Measurements from ENCODE around the gene POMGNT2.

Gene POMGNT2

DNA sequence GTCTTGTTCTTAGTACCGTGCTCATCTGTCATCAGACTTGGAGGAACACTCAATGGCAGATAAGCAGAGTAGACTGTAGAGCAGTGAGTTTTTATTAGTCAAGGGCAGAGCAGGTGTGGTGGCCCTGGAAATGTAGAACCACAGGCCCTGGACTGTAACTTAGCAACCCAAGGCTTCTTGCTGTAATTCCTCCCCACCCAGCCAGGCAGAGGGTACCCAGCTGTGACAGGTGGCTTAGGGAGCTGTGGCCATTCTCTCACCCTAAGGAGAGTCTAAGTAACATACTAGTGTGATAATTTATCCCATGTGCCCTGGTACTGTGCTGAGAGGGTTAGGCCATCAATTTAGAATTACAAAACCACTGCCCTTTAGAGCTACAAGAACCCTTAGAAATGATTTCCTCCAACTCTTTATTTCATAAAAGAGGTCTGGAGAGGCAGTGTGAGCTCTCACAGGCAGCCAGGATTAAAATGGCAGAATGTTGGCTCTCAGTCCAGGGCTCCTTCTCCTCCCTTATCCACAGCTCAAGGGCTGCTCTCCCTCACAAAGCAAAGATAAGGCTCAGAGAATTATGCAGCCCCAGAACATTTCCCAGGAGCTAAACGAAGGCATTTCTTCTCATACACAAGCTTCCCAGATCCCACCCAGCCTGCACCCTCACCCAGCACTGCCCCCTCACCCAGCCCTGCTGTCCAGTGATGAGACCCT, 3.0 kb downstream of the POMGNT2 start:
- DNase-seq: no peak

DNA sequence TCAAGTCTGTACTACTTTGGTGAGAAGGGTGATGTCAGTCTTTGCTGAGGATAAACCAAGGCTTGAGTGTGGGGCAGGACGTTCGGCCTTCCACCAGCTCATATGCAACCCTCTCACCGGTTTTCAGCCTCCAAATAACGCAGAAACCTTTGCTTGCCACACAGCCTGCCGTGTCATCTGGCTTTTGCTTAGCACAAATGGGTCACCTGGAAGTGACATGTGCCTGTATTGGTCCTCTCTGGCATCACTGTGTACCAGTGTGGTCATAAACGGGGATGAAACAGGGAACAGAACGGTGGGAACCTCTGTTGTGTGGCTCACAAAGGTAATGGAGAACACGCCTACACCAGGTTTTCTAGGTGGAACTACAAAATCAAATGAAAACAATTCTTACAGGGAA, 7.1 kb downstream of the POMGNT2 start:
- peak in 1 of 2 experiments; percentile 37 for DNase-seq

DNA sequence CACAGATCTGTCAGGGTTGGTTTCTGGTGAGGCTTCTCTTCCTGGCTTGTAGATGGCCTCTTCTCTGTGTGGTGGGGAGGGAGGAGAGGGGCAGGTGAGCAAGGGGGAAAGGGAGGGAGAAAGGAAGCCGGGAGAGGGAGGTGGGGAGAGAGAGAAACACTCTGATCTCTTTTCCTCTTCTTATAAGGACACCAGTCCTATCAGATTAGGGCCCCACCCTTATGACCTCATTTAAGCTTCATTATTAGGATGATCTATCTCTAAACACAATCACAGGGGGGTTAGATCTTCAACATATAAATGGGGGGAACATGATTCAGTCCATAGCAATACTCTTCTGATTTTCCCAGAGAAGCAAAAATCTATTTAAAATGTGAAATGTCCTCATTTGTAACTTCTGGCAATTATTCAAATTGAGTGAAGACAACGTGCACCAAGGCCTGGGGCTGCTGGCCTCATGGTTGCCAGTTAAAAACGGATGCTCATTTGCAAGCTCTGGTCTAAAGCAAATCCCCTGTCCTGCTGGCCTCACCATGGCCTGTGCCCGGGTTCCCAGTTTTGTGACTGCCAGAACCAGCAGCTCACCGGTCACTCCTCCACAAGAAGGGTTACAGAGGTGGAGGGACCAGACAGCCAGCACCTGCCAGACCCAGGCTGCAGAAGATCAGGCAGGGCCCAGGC, 8.3 kb downstream of the POMGNT2 start:
- DNase-seq: no peak

DNA sequence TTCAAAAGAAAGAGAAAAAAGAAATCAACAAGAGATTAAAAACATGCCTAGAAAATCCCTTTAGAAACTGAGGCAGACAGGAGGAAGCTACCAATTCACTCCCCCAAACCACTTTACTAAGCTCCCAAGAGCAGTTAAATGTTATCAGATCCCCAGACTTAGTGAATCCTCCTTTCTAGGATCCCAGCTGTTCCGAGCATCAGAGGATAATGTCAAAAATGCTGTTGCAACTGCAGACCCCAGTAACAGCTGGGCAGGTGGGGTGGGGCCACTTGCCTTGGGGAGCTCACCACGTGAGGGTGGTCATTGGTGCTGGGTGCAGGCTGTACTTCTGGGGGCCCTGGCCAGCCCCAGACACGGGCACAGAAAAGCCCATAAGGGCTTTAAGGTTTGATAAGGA, 9.1 kb downstream of the POMGNT2 start:
- DNase-seq: no peak

DNA sequence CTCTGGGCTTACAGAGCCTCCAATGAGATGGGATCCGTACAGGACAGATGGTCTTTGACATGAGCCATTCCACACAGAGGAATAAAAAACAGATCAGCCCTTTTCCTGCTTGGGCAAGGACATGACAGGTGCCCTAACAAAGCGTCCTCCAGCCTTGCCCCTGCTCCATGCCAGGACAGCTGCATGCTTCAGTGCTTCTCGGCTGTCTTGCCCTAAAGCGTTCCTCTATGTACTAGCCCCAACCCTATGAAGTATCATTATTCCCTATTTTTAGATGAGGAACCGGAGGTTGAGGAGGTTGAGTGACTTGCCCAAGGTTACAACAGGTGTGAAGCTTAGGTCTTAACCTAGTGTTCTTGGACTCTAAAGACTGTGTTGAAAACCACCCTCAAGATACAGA, 10.5 kb downstream of the POMGNT2 start:
- no peak for DNase-seq

DNA sequence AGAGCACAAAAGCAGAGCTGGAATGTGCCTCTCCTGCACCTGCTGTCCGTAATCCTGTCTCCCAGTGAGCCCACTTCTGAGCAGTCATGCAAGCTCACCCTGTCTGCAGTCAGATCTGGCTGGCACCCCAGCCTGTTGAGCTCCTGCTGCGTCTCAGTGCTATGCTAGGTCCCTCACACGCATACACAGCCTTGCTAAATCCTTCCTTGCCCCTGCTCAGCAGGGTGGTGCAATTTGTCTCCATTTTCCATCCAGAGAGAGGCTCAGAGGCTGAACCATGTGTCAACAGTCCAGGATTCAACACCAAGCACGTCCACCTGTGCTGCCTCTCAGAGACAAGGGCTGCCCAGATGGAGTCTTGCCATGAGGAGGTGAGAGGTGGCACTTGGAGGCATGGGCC, 11.0 kb downstream of the POMGNT2 start:
- DNase-seq: no peak

DNA sequence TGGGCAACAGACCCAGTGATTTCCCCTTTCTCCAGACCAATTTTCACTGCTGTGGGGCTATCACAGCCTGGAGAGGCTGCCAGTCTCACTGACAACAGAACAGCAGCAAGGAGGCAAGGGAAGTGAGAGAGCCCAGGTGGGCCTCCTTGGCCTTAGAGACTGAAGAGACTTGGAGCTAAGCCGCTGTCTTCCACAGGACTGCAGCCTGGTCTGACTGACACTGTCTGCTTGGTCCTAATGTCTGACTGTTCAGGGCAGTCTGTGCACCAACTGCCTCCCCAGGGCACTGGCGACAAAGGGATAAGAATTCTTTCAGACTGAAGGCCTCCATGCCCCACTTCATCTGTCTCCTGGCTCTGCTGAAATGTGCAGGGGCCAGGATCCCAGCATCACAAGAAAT, 11.5 kb downstream of the POMGNT2 start:
- DNase-seq: no peak

DNA sequence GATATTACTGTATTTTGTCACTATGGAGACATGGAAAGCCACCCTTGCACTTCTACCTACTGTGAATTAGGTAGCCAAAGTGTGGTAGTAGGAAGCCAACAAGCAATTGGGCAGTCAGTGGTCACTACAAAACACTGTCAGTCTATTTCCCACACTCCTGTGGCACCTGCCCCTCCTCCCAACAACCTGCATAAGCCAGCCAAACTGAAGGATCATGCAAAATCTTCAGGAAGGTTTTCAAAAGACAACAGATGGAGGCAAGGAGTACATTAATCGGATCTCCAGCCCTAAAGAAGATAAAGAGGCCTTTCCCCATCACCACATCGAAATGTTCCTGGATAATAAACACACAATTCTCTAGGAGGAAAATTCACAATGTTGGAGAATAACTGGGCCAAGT, 11.9 kb downstream of the POMGNT2 start:
- no peak for DNase-seq

DNA sequence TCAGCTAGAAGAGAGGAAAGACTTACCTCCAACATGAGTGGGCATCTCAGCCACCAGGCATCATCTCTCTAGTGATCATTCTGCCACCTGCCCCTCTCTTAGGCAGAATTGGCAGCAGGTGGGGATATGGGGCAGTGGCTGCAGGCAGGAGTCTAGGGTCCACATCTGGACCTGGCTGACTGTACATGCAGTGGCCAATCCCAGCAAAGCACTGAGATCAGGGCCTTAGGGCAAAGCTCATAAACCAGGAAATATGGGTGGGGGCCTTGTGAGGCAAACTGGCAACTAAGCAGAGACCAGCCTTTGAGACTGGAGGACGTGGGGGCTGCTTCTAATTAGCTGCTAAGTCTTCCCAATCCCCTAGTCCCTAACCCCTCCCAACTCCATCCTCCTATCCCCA, 12.9 kb downstream of the POMGNT2 start:
- no peak for DNase-seq

DNA sequence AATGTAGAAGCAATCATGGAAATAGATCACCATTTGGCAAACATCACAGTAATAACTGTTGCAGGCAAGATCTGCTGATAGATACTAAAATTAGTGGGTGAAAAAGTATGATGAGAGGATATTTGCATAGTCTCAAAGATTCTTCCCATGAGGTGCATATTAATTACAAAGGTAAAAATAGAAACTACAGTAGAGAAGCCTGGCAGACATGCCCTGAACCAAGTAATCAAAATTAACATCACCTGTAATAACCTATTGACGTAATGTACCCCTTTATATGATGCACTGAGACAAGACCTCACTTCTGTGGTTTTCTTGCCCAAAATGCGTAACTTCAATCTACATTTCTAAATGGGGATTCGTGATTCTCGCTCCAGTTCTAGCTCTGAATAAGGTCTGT, 14.4 kb downstream of the POMGNT2 start:
- DNase-seq: no peak

DNA sequence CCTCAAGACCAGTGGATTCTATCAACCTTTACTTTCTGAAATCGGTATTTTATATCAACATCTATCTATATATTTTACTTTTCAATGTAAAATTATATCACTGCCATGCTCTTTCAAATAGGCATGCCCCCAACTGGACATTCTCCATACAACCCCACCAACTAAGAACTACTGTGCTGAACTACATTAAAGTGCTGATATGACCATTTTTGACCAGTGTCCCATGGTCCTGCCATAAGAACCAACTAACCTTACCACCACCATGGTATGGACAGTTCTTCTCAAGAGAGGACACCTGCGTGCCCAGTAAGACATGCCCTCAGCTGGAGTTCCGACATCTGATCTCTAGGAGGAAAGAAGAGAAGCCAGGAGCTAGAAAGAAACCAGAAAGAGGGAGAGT, 15.6 kb downstream of the POMGNT2 start:
- DNase-seq: no peak

DNA sequence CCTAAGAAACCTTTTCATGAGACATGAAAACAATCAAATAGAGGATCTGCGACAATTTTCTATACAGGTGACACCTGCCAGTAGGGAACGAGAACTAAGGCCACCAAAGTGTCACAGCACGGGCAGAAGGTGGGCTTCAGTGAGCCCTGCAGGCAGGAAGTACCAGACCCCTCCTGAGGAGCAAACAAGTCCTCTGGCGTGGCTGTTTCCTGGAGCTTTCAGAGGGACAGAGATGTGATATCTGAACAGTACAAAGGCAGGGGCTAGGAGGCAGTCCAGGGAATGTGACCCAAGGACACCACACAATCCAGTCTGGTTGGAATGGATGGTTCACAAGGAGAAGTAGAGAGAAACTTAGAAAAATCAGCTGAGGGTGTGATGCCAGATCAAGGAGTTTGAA, 16.8 kb downstream of the POMGNT2 start:
- no peak for DNase-seq

DNA sequence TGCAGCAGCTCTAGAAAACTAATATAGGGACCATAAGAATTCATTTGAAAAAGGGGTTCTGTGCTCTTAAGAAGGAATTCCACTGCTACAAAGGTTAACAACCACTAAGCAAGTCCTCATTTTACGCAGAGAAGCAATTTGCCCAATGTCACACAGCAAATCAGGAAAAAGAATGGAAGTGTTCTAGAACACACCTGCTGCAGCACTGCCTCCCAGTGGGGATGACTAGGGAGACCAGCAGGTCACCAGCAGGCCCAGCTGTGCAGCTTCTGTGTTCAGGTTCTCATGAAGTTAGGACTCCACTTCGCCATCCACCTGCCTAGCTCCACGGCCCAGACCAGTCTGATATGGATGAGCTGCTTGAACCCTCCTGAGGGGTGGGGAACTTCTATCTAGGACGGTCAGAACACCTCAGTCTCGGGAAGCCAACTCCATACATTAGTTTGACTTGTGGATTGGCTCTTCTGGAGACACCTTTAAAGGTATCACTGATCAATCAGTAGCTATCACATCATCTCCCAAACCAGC, 18.6 kb downstream of the POMGNT2 start:
- no peak for DNase-seq

DNA sequence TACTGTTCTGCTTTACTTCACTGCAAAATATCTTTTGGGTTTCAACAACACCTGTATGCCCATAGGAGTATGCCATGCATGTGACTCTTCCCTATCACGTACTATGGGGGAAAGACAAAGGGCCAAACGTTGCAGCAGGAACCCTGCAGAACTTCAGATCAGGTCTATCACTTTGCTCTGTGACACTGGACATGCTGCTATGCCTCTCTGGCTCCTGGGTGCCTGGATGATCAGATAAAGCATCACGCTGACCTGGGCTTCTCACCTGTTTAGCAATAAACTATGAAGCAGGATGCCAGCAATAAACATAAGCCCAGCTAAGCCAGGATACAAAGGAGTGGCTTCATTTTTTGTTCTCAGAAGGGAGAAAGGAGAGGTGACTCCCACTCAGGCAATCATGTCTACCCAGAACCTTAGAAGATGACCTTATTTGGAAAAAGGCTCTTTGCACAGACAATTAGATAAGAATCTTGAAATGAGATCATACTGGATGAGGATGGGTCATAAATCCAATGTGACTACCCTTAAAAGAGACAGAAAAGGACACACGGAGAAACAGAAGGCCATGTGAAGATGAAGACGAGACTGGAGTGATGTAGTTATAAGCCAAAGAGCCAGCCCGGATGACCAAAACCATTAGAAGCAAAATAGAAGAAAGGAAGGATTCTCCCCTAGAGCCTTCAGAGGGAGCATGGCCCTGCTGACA, 19.3 kb downstream of the POMGNT2 start:
- no peak for DNase-seq

DNA sequence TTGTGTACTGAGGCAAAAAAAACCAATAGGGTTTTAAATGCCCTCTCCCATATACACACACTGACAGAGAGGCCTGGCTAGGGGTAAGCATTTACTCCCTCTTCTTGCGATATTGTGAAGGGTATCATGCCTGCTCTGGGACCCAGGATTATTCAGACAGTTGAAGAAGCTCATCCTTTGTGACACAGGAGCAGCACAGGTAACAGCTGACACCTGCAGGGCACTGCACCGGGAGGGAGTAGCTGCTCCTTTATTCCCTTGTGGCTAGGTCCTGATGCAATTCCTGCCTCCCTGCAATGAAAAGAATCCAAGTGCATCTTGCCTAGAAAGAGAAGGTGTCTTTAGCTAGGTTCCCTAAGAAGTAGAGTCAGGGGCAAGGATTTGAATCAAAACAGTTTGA, 23.4 kb downstream of the POMGNT2 start:
- no peak for DNase-seq

DNA sequence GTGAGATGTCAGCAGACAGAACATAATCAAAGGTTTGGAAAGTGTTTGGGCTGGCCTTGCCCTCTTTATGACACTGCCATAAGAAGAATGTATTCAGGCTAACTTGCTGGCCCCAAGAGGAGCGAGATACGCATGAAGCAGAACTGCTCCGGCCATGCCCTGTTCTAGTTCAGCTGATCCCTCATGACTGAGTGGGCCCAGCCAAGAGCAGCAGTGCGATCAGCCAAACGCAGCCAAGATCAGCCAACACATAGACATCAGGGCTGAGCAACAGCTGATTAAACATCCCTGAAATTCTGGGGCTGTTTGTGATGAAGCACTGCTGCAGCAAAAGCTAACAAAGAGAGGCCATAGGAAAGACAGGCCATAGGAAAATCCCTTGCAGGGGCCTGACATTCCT, 24.1 kb downstream of the POMGNT2 start:
- no peak for DNase-seq

DNA sequence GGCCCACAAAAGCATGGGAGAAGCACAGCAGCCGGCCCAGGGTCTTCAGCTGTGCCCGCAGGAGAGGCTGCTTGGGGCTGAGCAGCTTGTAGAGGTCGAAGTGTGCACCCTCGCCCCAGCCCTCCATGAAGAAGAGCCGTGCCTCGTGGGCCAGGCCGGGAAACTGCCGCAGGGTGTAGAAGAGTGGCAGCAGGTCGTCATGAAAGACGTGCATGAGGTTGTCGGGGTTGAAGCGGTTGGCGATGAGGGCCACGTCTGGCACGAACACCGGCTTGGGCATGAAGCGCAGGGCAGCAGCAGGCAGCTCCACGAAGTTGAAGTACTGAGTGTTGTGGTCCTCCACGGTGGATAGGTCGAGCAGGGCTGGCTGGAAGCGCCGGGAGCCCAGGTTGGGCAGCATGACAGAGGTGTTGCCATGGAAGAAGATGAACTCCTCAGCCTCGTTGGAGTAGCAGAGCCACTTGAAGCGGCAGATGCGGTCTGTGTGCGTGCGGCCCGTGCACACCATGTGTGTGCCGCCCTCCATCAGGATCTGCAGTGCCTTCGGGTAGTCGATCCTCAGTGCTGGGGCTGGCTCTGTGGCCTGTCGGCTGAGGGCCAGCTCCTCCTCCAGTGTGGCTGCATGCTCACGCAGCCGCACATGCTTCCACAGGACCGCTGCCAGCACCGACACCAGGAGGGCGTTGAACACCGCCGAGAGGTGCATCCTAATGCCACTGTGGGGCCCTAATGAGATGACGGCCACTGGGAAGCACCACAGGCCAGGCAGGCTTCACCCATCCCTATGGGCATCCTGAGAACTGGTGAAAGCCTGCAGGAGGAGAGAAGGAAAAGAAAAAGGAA, 24.9 kb downstream of the POMGNT2 start:
- DNase-seq: peak; percentile 56 to 78

DNA sequence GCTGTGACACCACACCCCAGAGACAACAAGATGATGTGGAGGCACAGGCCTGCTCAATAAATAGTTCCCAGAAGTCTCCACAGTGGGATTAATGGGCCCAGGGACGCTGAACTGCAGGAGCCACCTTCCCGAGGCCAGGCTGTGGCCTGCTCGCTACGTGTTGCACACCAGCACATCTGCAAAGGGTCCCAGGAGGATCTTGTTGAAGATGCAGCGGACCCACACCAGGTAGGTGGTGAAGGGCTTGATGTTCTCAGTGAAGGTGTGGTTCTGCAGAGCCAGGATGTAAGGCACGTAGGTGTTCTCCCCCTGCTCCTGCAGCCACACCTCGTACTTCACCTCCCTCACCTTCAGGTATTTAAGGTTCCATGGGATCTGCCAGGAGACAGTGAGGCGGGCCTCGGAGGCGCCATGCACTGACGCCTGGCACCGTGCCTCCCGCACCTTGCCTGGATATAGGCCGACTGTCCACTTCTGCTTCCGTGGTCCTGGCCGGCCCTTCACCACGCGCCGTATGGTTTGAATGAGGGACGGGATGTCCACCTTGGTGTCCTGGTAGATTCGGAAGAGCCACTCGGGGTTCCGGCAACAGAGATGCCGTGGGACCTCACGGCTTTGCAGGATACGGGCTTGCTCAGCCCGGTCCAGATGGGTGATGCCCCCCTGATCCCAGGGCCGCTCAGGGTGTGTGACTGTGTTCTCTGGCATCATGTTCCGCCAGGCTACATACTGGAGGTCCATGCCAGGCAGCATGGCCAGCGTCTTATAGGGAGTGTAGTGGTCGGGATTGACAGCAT, 26.1 kb downstream of the POMGNT2 start:
- no peak for DNase-seq

DNA sequence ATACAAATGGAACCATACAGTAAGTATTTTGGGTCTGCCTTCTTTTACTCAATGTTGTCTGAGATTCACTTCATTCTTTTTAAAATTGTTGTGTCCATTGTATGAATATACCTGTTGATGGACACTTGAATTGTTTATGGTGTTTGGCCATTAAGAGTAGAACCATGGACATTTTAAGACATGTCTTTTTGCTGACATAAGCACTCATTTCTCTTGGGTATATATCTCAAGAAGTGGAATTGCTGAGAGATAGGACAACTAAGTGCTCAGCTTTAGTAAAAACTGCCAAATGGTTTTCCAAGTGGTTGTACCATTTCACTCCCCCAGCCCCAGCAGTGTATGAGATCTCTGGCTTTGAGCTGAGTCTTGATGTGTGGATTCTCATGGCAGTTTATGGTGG, 28.2 kb downstream of the POMGNT2 start:
- DNase-seq: no peak

DNA sequence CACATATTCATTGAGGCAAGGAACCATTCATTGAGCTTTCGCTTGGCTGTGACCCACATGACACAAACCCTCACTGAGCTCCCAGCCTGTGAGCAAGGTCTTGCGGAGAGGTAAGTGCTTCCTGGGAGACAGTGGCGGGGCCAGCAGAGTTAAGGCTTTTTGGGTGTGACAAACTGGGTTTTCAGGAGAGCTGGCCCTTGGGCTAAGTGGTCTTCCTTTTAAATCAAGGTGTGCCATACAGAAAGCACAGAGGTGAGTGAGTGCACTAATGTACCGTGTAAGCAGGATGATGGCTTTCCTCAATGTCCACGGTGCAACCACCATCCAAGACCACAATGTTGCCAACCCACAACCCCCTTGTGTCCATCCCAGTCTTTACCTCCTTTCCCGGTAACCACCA, 28.6 kb downstream of the POMGNT2 start:
- DNase-seq: no peak

DNA sequence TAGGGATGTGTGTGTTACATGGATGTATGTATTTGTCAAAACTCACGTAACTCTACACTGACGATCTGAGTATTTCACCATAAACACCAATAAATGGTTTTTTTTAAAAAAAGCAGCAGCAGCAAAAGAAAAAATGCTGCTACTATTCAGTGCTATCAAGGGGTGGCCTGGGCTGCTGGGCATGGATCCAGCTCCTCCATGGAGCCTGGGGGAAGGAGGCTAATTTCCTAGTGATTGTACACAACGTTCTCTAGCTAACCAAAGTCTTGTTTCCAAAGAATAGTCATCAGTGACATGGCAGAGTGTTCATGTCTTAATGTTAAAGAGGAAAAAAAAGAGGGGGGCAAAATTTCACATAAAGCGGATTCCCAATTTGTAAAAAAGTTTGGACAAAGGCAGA, 29.0 kb downstream of the POMGNT2 start:
- no peak for DNase-seq

Measured in cerebellar nuclear complex (tissue), 1 donor.